Measurements from ENCODE around the gene LETM1.

The LETM1 gene

GRCh38 chr4:1856071-1856942 is at the start of gene LETM1:
TSS of gene LETM1 (minus strand) at chr4:1856156. CDS start at chr4:1855950, 206 bp downstream.
- DNase-seq (ENCODE audit: low read depth in 2 of 2) = peak; percentile 86 to 91

GRCh38 chr4:1904042-1904441 is 48.1 kb upstream of the LETM1 start:
- DNase-seq (ENCODE audit: low read depth in 2 of 2) = no peak

GRCh38 chr4:1903035-1903434 is 47.1 kb upstream of the LETM1 start:
- peak in 1 of 2 donors; percentile 6 for DNase-seq (ENCODE audit: low read depth in 2 of 2)

- DNase-seq (ENCODE audit: low read depth in 2 of 2) = no peak
Measured at GRCh38 chr4:1902243-1902642, 46.3 kb upstream of the LETM1 start.

- DNase-seq (ENCODE audit: low read depth in 2 of 2) = no peak
Measured at GRCh38 chr4:1901127-1901526, 45.2 kb upstream of the LETM1 start.

GRCh38 chr4:1900624-1901023 is 44.7 kb upstream of the LETM1 start:
- DNase-seq (ENCODE audit: low read depth in 2 of 2) = no peak

- DNase-seq (ENCODE audit: low read depth in 2 of 2) = no peak
Measured at GRCh38 chr4:1900087-1900433, 44.1 kb upstream of the LETM1 start.

- peak; percentile 48 to 65 for DNase-seq (ENCODE audit: low read depth in 2 of 2)
Measured at GRCh38 chr4:1899149-1900086, 43.5 kb upstream of the LETM1 start.

- no peak for DNase-seq (ENCODE audit: low read depth in 2 of 2)
Measured at GRCh38 chr4:1898681-1899080, 42.7 kb upstream of the LETM1 start.

- DNase-seq (ENCODE audit: low read depth in 2 of 2) = no peak
Measured at GRCh38 chr4:1898007-1898406, 42.1 kb upstream of the LETM1 start.

GRCh38 chr4:1896658-1896991 is 40.7 kb upstream of the LETM1 start:
- DNase-seq (ENCODE audit: low read depth in 2 of 2) = no peak

GRCh38 chr4:1895971-1896657 is 40.2 kb upstream of the LETM1 start:
- DNase-seq (ENCODE audit: low read depth in 2 of 2) = no peak

GRCh38 chr4:1890979-1891570 is 35.1 kb upstream of the LETM1 start:
- no peak for DNase-seq (ENCODE audit: low read depth in 2 of 2)

GRCh38 chr4:1887052-1887451 is 31.1 kb upstream of the LETM1 start:
- DNase-seq (ENCODE audit: low read depth in 2 of 2) = no peak

GRCh38 chr4:1885414-1885813 is 29.5 kb upstream of the LETM1 start:
- no peak for DNase-seq (ENCODE audit: low read depth in 2 of 2)

GRCh38 chr4:1883583-1883982 is 27.6 kb upstream of the LETM1 start:
- no peak for DNase-seq (ENCODE audit: low read depth in 2 of 2)

- no peak for DNase-seq (ENCODE audit: low read depth in 2 of 2)
Measured at GRCh38 chr4:1882850-1883271, 26.9 kb upstream of the LETM1 start.

- no peak for DNase-seq (ENCODE audit: low read depth in 2 of 2)
Measured at GRCh38 chr4:1880332-1880731, 24.4 kb upstream of the LETM1 start.

GRCh38 chr4:1879485-1879884 is 23.5 kb upstream of the LETM1 start:
- no peak for DNase-seq (ENCODE audit: low read depth in 2 of 2)

- DNase-seq (ENCODE audit: low read depth in 2 of 2) = no peak
Measured at GRCh38 chr4:1874201-1874600, 18.2 kb upstream of the LETM1 start.

GRCh38 chr4:1873776-1874175 is 17.8 kb upstream of the LETM1 start:
- no peak for DNase-seq (ENCODE audit: low read depth in 2 of 2)

GRCh38 chr4:1873291-1873690 is 17.3 kb upstream of the LETM1 start:
- DNase-seq (ENCODE audit: low read depth in 2 of 2) = no peak
